Stomach (tissue), 9 donors: ENCODE results near the gene FSCN2. TPM values are rescaled to one million over a fixed set of nuclear protein-coding genes. Genes with fewer than 3 reads are reported as not detected.

ENCODE experiments used
- DNase-seq, 2 donors: peaks; one replicate each; pipeline versions ENCODE4 v3.0.0 to v3.0.0-alpha.2; 2013 to 2019
- H3K27ac ChIP-seq, 5 donors: fragments of 200-600 bp in 4 of 5; sonication (generic) in 4 of 5; one replicate each; pipeline ENCODE4 v1.5.1; 2013 to 2019; ENCODE audit warnings: mild to moderate bottlenecking in 1 of 5, moderate library complexity in 1 of 5
- H3K27me3 ChIP-seq, 3 donors: fragments of 200-600 bp; sonication (generic); one replicate each; pipeline ENCODE4 v1.5.1; 2017 to 2019; ENCODE audit warnings: mixed run types in 1 of 3
- H3K36me3 ChIP-seq, 4 donors: fragments of 200-600 bp; sonication (generic); 1 replicate in 3 of 4; 2 replicates in 1 of 4; pipeline ENCODE4 v1.5.1; 2016 to 2019
- H3K4me1 ChIP-seq, 4 donors: fragments of 200-600 bp; sonication (generic); one replicate each; pipeline ENCODE4 v1.5.1; 2016 to 2019
- H3K4me3 ChIP-seq, 4 donors: fragments of 200-600 bp; sonication (generic) in 3 of 4; one replicate each; pipeline ENCODE4 v1.5.1; 2016 to 2019; ENCODE audit warnings: mild to moderate bottlenecking in 1 of 4
- H3K9me3 ChIP-seq, 4 donors: fragments of 200-600 bp; sonication (generic); one replicate each; pipeline ENCODE4 v1.5.1; 2016 to 2019
- EP300 ChIP-seq: sonication (generic); formaldehyde crosslinking; IDR thresholded peaks from one replicate; pipeline ENCODE4 v1.6.1; 2017; ENCODE audit warnings: antibody characterized with exemption
- POLR2A ChIP-seq, 4 donors: fragments of 450-650 bp; IDR thresholded peaks; one replicate each; pipeline ENCODE4 v1.6.1; 2016; ENCODE audit warnings: antibody characterized with exemption in 4 of 4, control low read depth in 2 of 4, mild to moderate bottlenecking in 1 of 4, moderate library complexity in 1 of 4
- POLR2AphosphoS5 ChIP-seq, 3 donors: sonication (generic); formaldehyde crosslinking; IDR thresholded peaks; one replicate each; pipeline ENCODE4 v1.6.1; 2016; ENCODE audit warnings: antibody characterized with exemption in 3 of 3
- WGBS, 5 donors: extraction: QIAGEN DNeasy Blood & Tissue Kit in 3 of 5; methylation state at CpG; one replicate each; pipeline versions ENCODE4 v1.1.5 to v1.1.7; 2013 to 2018; 5-methylcytosine and 5-hydroxymethylcytosine counted together
- intact Hi-C: fragments of 100-400 bp; cut with DNase I; formaldehyde crosslinking; loops from one replicate; pipeline ENCODE4 v1.15.1; 2023; ENCODE audit warnings: low total_unique reads
- polyA plus RNA-seq, 3 donors: library from polyadenylated mRNA; stranded (reverse); fragments of 200-250 nt; gene quantifications; one replicate each; pipeline ENCODE4 v1.2.3, GENCODE V29; 2013
- total RNA-seq, 5 donors: library from RNA; depleted of rRNA; stranded (reverse); fragments of >200 nt; gene quantifications; one replicate each; pipeline versions ENCODE4 v1.1.0 to v1.2.3, GENCODE V29; 2014 to 2016
- TF ChIP-seq, protein P1 (sequence below), 7 experiments: fragments of 450-650 bp in 4 of 7; fragments of 200-600 bp in 3 of 7; sonication (generic) in 3 of 7; IDR thresholded peaks; one replicate each; pipeline ENCODE4 v1.5.1; 2016 to 2019; ENCODE audit warnings: antibody characterized with exemption in 7 of 7, control low read depth in 2 of 7, mild to moderate bottlenecking in 1 of 7
- donor health status: healthy with polysubstance abuse.
- donor health status: Bipolar disorder and iron deficiency.
- donor health status: healthy.

Gene FSCN2
- total and polyA plus RNA-seq, 8 donors = 0.90 to 21.7 (median 2.8) TPM; not detected in 1

GRCh38 chr17:81510785-81511553 lies 17.2 kb upstream of the FSCN2 start:
- intact Hi-C loops = no loop called here
- Histone ChIP-seq H3K36me3 (peaks cover 29 to 40% (median 36%) of the 10 kb centered on the region in 4 donors), H3K4me1 (peaks cover 11 to 55% (median 38%) of the 10 kb centered on the region in 4 donors), H3K9me3 (no peaks in the 10 kb centered on the region), H3K27me3 (no peaks in the 10 kb centered on the region), H3K27ac (peak overlapping the region; percentile 93 to 100 (median 100)), H3K4me3 (peak overlapping the region; percentile 79 to 97 (median 89))
- TF ChIP-seq EP300 = no peak
- TF ChIP-seq, protein P1, sequence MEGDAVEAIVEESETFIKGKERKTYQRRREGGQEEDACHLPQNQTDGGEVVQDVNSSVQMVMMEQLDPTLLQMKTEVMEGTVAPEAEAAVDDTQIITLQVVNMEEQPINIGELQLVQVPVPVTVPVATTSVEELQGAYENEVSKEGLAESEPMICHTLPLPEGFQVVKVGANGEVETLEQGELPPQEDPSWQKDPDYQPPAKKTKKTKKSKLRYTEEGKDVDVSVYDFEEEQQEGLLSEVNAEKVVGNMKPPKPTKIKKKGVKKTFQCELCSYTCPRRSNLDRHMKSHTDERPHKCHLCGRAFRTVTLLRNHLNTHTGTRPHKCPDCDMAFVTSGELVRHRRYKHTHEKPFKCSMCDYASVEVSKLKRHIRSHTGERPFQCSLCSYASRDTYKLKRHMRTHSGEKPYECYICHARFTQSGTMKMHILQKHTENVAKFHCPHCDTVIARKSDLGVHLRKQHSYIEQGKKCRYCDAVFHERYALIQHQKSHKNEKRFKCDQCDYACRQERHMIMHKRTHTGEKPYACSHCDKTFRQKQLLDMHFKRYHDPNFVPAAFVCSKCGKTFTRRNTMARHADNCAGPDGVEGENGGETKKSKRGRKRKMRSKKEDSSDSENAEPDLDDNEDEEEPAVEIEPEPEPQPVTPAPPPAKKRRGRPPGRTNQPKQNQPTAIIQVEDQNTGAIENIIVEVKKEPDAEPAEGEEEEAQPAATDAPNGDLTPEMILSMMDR (IDR thresholded peaks at IDR 0.05) = no peak
- TF ChIP-seq POLR2AphosphoS5 (IDR thresholded peaks at IDR 0.05) = peak in 1 of 3 donors; percentile 12
- no peak for TF ChIP-seq POLR2A (IDR thresholded peaks at IDR 0.05)
- DNase-seq = peak in 1 of 2 donors; percentile 51
- WGBS, 5 donors = 1 to 2% (median 2%) methylated on average over 36 to 48 of the region's 48 CpGs

GRCh38 chr17:81511554-81511803 lies 16.7 kb upstream of the FSCN2 start:
- 1 to 3% (median 1%) methylated on average over 9 of the region's 9 CpGs for WGBS, 5 donors
- H3K9me3 ChIP-seq = no peaks in the 10 kb centered on the region
- no peak for DNase-seq
- no peaks in the 10 kb centered on the region for H3K27me3 ChIP-seq
- H3K36me3 ChIP-seq = peaks cover 29 to 40% (median 36%) of the 10 kb centered on the region in 4 donors
- intact Hi-C loops = no loop called here
- peak overlapping the region; percentile 93 to 100 (median 100) for H3K27ac ChIP-seq
- H3K4me3 ChIP-seq = peak overlapping the region; percentile 79 to 97 (median 89)
- peaks cover 16 to 60% (median 43%) of the 10 kb centered on the region in 4 donors for H3K4me1 ChIP-seq
- peak in 1 of 3 donors; percentile 2 for TF ChIP-seq POLR2AphosphoS5 (IDR thresholded peaks at IDR 0.05)
- TF ChIP-seq, protein P1 (IDR thresholded peaks at IDR 0.05) = no peak
- TF ChIP-seq EP300 = no peak
- TF ChIP-seq POLR2A (IDR thresholded peaks at IDR 0.05) = no peak

DNA sequence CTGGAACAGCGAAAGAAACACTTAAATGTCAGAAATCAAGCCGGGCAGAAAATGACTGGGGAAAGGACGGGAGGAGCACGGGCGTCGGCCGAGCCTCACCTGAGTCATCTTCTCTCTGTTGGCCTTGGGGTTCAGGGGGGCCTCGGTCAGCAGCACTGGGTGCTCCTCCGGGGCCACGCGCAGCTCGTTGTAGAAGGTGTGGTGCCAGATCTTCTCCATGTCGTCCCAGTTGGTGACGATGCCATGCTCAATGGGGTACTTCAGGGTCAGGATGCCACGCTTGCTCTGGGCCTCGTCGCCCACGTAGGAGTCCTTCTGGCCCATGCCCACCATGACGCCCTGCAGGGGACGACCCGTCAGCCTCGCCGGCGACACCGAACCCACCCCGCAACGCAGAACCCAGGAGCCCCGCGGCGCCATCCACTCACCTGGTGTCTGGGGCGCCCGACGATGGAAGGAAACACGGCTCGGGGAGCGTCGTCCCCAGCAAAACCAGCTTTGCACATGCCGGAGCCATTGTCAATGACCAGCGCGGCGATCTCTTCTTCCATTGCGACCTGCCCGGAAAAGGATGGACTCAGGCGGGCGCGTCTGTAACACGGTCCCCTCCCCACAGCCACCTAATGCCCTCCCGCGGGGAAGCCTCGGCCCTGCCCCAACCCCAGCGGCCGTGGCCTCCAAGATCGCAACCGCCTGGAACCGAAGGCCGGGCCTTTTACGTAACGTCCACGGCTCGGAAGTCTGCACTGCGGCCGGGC lies 16.2 kb upstream of the FSCN2 start:
- Histone ChIP-seq H3K9me3 (no peaks in the 10 kb centered on the region), H3K4me1 (peaks cover 19 to 65% (median 48%) of the 10 kb centered on the region in 4 donors), H3K36me3 (peaks cover 29 to 40% (median 36%) of the 10 kb centered on the region in 4 donors), H3K27me3 (no peaks in the 10 kb centered on the region), H3K4me3 (peak overlapping the region; percentile 79 to 97 (median 89)), H3K27ac (peak overlapping the region; percentile 93 to 100 (median 100))
- WGBS, 5 donors = 0 to 1% (median 0%) methylated on average over 37 to 62 of the region's 62 CpGs
- intact Hi-C loops = no loop called here
- DNase-seq = peak in 1 of 2 donors; percentile 28
- TF ChIP-seq EP300 = no peak
- TF ChIP-seq, protein P1 (IDR thresholded peaks at IDR 0.05) = no peak
- no peak for TF ChIP-seq POLR2A (IDR thresholded peaks at IDR 0.05)
- TF ChIP-seq POLR2AphosphoS5 (IDR thresholded peaks at IDR 0.05) = no peak

GRCh38 chr17:81512562-81513371 lies 15.4 kb upstream of the FSCN2 start, which contains the start of gene ACTG1:
ACTG1 (minus strand) TSS chr17:81512799; CDS start chr17:81512354, 445 bp downstream.
- TF ChIP-seq EP300 (no peak), POLR2AphosphoS5 (IDR thresholded peaks at IDR 0.05) (peak; percentile 84 to 99 (median 99)), POLR2A (IDR thresholded peaks at IDR 0.05) (peak in 1 of 4 donors; percentile 86)
- TF ChIP-seq, protein P1 (IDR thresholded peaks at IDR 0.05) = no peak
- DNase-seq = peak; percentile 94 to 97
- peak within 1 kb of the TSS; percentile 79 to 97 (median 89) for H3K4me3 ChIP-seq
- intact Hi-C loops = no loop called here
- no peaks in the 10 kb centered on the region for H3K27me3 ChIP-seq
- no peaks in the 10 kb centered on the region for H3K9me3 ChIP-seq
- peak within 1 kb of the TSS; percentile 100 for H3K27ac ChIP-seq
- H3K36me3 ChIP-seq = peaks cover 29 to 40% (median 36%) of the 10 kb centered on the region in 4 donors
- 0 to 1% (median 1%) methylated on average over 5 to 111 of the region's 111 CpGs for WGBS, 5 donors
- H3K4me1 ChIP-seq = peaks cover 26 to 72% (median 56%) of the 10 kb centered on the region in 4 donors
